Keratinocyte (primary cell): ENCODE results near the gene CCS.
"Not testable (repeated sequence)": the region's sequence is repeated elsewhere in the genome, so short reads cannot be mapped to it uniquely, and the experiment has no call there.

Source experiments
- EZH2 ChIP-seq: IDR thresholded peaks from one replicate; pipeline ENCODE4 v1.6.1; 2012; ENCODE audit warnings: inconsistent platforms, mild to moderate bottlenecking, low read length, moderate library complexity
- TF ChIP-seq, protein P1 (sequence below), 3 experiments: IDR thresholded peaks in 1 of 3; conservative IDR thresholded peaks in 1 of 3; optimal IDR thresholded peaks in 1 of 3; 2 replicates in 2 of 3; 3 replicates in 1 of 3; pipeline versions ENCODE3 to v1.5.1; 2011; ENCODE audit warnings: low read length in 3 of 3, mild to moderate bottlenecking in 3 of 3, moderate library complexity in 2 of 3, control low read depth in 1 of 3, inconsistent platforms in 1 of 3; ENCODE audit not compliant: insufficient read depth in 2 of 3; ENCODE audit errors: extremely low read depth in 1 of 3

DNA sequence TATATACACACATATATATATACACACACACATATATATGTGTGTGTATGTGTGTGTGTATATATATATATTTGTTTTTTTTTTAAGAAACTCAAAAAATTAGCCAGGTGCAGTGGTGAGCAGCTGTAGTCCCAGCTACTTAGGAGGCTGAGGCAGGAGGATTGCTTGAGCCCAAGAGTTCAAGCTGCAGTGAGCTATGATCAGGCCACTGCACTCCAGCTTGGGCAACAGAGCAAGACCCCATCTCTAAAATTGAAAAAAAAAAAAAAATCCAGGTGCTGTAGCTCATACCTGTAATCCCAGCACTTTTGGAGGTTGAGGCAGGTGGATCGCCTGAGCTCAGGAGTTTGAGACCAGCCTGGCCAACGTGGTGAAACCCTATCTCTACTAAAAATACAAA is 3.7 kb upstream of the CCS start:
- TF ChIP-seq, protein P1, sequence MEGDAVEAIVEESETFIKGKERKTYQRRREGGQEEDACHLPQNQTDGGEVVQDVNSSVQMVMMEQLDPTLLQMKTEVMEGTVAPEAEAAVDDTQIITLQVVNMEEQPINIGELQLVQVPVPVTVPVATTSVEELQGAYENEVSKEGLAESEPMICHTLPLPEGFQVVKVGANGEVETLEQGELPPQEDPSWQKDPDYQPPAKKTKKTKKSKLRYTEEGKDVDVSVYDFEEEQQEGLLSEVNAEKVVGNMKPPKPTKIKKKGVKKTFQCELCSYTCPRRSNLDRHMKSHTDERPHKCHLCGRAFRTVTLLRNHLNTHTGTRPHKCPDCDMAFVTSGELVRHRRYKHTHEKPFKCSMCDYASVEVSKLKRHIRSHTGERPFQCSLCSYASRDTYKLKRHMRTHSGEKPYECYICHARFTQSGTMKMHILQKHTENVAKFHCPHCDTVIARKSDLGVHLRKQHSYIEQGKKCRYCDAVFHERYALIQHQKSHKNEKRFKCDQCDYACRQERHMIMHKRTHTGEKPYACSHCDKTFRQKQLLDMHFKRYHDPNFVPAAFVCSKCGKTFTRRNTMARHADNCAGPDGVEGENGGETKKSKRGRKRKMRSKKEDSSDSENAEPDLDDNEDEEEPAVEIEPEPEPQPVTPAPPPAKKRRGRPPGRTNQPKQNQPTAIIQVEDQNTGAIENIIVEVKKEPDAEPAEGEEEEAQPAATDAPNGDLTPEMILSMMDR (optimal IDR thresholded peaks at IDR 0.05 in 1 of 3, IDR thresholded peaks at IDR 0.05 in 1 of 3, conservative IDR thresholded peaks at IDR 0.05 in 1 of 3; ENCODE audit: extremely low read depth in 1 of 3, insufficient read depth in 2 of 3, low read length in 3 of 3): not testable (repeated sequence)
- TF ChIP-seq EZH2: not testable (repeated sequence)
